HepG2 (cell line): ENCODE results near the gene HMGCS2. TPM values are rescaled to one million over a fixed set of nuclear protein-coding genes. Genes with fewer than 3 reads are reported as not detected.

Source experiments
- ATAC-seq: fragments of 200-7000 bp; cut with Tn5 transposase; 3 replicates; pipeline ENCODE4 v1.9.1; 2020; ENCODE audit warnings: mild to moderate bottlenecking, moderate library complexity
- BruUV-seq: library from RNA; stranded (reverse); fragments of 400-500 nt; replicated peaks from 2 replicates; lab custom pipeline; 2021; lab: Mats Ljungman, UMichigan
- CTCF ChIA-PET: fragments of 300-600 bp; formaldehyde crosslinking; extraction: SDS; loops from one replicate; lab custom pipeline; 2021; ENCODE audit warnings: low total read pairs, inconsistent platforms, low intra/inter-chr PET ratio; lab: Yijun Ruan, JAX
- POLR2A ChIA-PET: fragments of 350-600 bp; sonication (Branson Sonifier 250); formaldehyde crosslinking; loops from one replicate; lab custom pipeline; 2020; ENCODE audit warnings: antibody characterized with exemption, inconsistent platforms; lab: Yijun Ruan, JAX
- DNase-seq: peaks from one replicate; pipeline ENCODE4 v3.0.0-alpha.2; 2015; ENCODE audit warnings: low spot score
- FAIRE-seq: peaks from 3 replicates; lab custom pipeline; 2011; peaks lifted over from hg19 to GRCh38; lab: Jason Lieb, UNC
- H2AFZ ChIP-seq: one replicate; pipeline ENCODE4 v1.6.1; 2011; ENCODE audit warnings: low read length, inconsistent platforms
- H3K27ac ChIP-seq: fragments of 300-600 bp; 3 replicates; pipeline ENCODE4 v1.8.0; 2011; ENCODE audit warnings: mixed run types, mild to moderate bottlenecking, mixed read lengths, low read length, inconsistent platforms; ENCODE audit not compliant: insufficient read depth; ENCODE audit errors: extremely low read length
- H3K27me3 ChIP-seq, 2 experiments: fragments of 200-600 bp in 1 of 2; 2 replicates in 1 of 2; 3 replicates in 1 of 2; pipeline versions ENCODE4 v1.6.0 to v1.8.0; 2011; ENCODE audit warnings: low read length in 2 of 2, mild to moderate bottlenecking in 2 of 2, moderate library complexity in 2 of 2, inconsistent platforms in 1 of 2; ENCODE audit not compliant: insufficient read depth in 2 of 2, control insufficient read depth in 1 of 2
- H3K36me3 ChIP-seq, 2 experiments: fragments of 200-600 bp in 1 of 2; replicated peaks in 1 of 2; 2 replicates in 1 of 2; 3 replicates in 1 of 2; pipeline versions ENCODE4 v1.5.1 to v1.8.0; 2011; ENCODE audit warnings: low read length in 2 of 2, inconsistent platforms in 1 of 2; ENCODE audit not compliant: insufficient read depth in 2 of 2, control insufficient read depth in 1 of 2
- H3K4me1 ChIP-seq: 2 replicates; pipeline ENCODE4 v1.5.1; 2012; ENCODE audit warnings: low read length, inconsistent platforms; ENCODE audit not compliant: insufficient read depth
- H3K4me2 ChIP-seq: 2 replicates; pipeline ENCODE4 v1.6.0; 2011; ENCODE audit warnings: low read depth, low read length, inconsistent platforms
- H3K4me3 ChIP-seq, 3 experiments: fragments of 200-600 bp in 1 of 3; sonication (generic), shearing (Covaris generic) in 1 of 3; replicated peaks in 1 of 3; 2 replicates each; pipeline ENCODE4 v1.5.1; 2011 to 2016; ENCODE audit warnings: low read length in 3 of 3, inconsistent platforms in 2 of 3, low read depth in 2 of 3, mild to moderate bottlenecking in 2 of 3, control low read depth in 1 of 3, mixed read lengths in 1 of 3; ENCODE audit not compliant: insufficient read depth in 1 of 3
- H3K79me2 ChIP-seq: one replicate; pipeline ENCODE4 v1.6.1; 2011; ENCODE audit warnings: low read length, inconsistent platforms; ENCODE audit not compliant: insufficient read depth
- H3K9ac ChIP-seq: 2 replicates; pipeline ENCODE4 v1.6.0; 2011; ENCODE audit warnings: mild to moderate bottlenecking, low read depth, low read length, inconsistent platforms; ENCODE audit not compliant: insufficient read depth
- H3K9me3 ChIP-seq: 2 replicates; pipeline ENCODE4 v1.5.1; 2012; ENCODE audit warnings: mild to moderate bottlenecking, low read length
- H4K20me1 ChIP-seq: 2 replicates; pipeline ENCODE4 v1.6.0; 2011; ENCODE audit warnings: inconsistent platforms, mild to moderate bottlenecking, low read length, moderate library complexity; ENCODE audit not compliant: insufficient read depth
- ATF1 ChIP-seq: IDR thresholded peaks from 2 replicates; pipeline ENCODE4 v1.6.1; 2016; ENCODE audit warnings: mild to moderate bottlenecking, control low read depth
- CEBPB ChIP-seq: IDR thresholded peaks from 2 replicates; pipeline ENCODE4 v1.6.1; 2011; ENCODE audit warnings: low read depth, low read length, improper control_type of control experiment, borderline replicate concordance
- ELF4 ChIP-seq: sonication (generic); formaldehyde crosslinking; IDR thresholded peaks from 2 replicates; pipeline ENCODE4 v1.5.0; 2020; ENCODE audit warnings: missing genetic modification reagents, mild to moderate bottlenecking, moderate library complexity, borderline replicate concordance
- PHF5A ChIP-seq: IDR thresholded peaks from one replicate; pipeline ENCODE4 v1.6.1; 2018; ENCODE audit warnings: low read depth, missing genetic modification reagents; ENCODE audit not compliant: unreplicated experiment
- RARA ChIP-seq: IDR thresholded peaks from 2 replicates; pipeline ENCODE4 v1.6.1; 2016; ENCODE audit warnings: missing genetic modification reagents, missing compliant biosample characterization
- SAP130 ChIP-seq: IDR thresholded peaks from 2 replicates; pipeline ENCODE4 v1.6.1; 2016; ENCODE audit warnings: low read depth
- SIX4 ChIP-seq: sonication (generic); formaldehyde crosslinking; IDR thresholded peaks from 2 replicates; pipeline ENCODE4 v1.4.0; 2020; ENCODE audit warnings: missing genetic modification reagents
- SMAD9 ChIP-seq: sonication (generic); formaldehyde crosslinking; IDR thresholded peaks from 2 replicates; pipeline ENCODE4 v1.5.1; 2020; ENCODE audit warnings: mild to moderate bottlenecking, missing genetic modification reagents
- ZFP36L2 ChIP-seq: sonication (generic); formaldehyde crosslinking; IDR thresholded peaks from 2 replicates; pipeline ENCODE4 v1.4.0; 2020; ENCODE audit warnings: missing genetic modification reagents
- ZNF10 ChIP-seq: sonication (generic); formaldehyde crosslinking; IDR thresholded peaks from 2 replicates; pipeline ENCODE4 v1.4.0; 2020; ENCODE audit warnings: mild to moderate bottlenecking, low read depth, missing genetic modification reagents, borderline replicate concordance
- ZNF556 ChIP-seq: sonication (generic); formaldehyde crosslinking; IDR thresholded peaks from 2 replicates; pipeline ENCODE4 v1.4.0; 2020; ENCODE audit warnings: mild to moderate bottlenecking, missing genetic modification reagents, borderline replicate concordance
- ZNF557 ChIP-seq: sonication (generic); formaldehyde crosslinking; IDR thresholded peaks from 2 replicates; pipeline ENCODE4 v1.4.0; 2020; ENCODE audit warnings: missing genetic modification reagents
- ZNF619 ChIP-seq: sonication (generic); formaldehyde crosslinking; IDR thresholded peaks from 2 replicates; pipeline ENCODE4 v1.4.0; 2020; ENCODE audit warnings: mild to moderate bottlenecking, missing genetic modification reagents
- ZNF672 ChIP-seq: sonication (generic); formaldehyde crosslinking; IDR thresholded peaks from 2 replicates; pipeline ENCODE4 v1.8.1; 2022; ENCODE audit warnings: missing genetic modification reagents
- ZNF792 ChIP-seq: IDR thresholded peaks from 2 replicates; pipeline ENCODE4 v1.6.1; 2016
- WGBS: methylation state at CpG from one replicate; pipeline ENCODE4 v1.1.6; 2017; ENCODE audit warnings: low lambda C conversion rate; 5-methylcytosine and 5-hydroxymethylcytosine counted together
- in situ Hi-C: cut with HindIII; loops from 2 replicates; pipeline ENCODE4 v1.10.0; 2017; ENCODE audit warnings: low pct_unique_long_range_greater_than_20kb; ENCODE audit not compliant: extremely low pct_ligation_motif_present
- intact Hi-C: fragments of 100-400 bp; cut with micrococcal nuclease; formaldehyde crosslinking; loops from one replicate; pipeline ENCODE4 v1.10.0; 2022; ENCODE audit not compliant: unreplicated experiment
- polyA plus RNA-seq, 8 experiments: library from polyadenylated mRNA; depleted of rRNA in 3 of 8; stranded (reverse) in 7 of 8; unstranded in 1 of 8; fragments of >200 nt; fragmentation: Illumina TruSeq in 4 of 8; extraction: Trizol in 4 of 8; gene quantifications; 2 replicates each; pipeline versions ENCODE4 v1.2.1 to v1.2.3, GENCODE V29; 2011 to 2016; ENCODE audit warnings: low read depth in 4 of 8, missing spikeins in 1 of 8, mixed read lengths in 1 of 8; ENCODE audit not compliant: insufficient read depth in 1 of 8
- total RNA-seq, 5 experiments: library from RNA; depleted of rRNA; stranded (reverse); fragments of >200 nt; fragmentation: Illumina TruSeq; extraction: Trizol; gene quantifications; 2 replicates each; pipeline ENCODE4 v1.2.3, GENCODE V29; 2016; ENCODE audit warnings: low read depth in 1 of 5
- TF ChIP-seq, protein P1 (sequence below): sonication (generic); formaldehyde crosslinking; IDR thresholded peaks from 2 replicates; pipeline ENCODE4 v1.8.0; 2022; ENCODE audit warnings: missing genetic modification reagents, mild to moderate bottlenecking, moderate library complexity, borderline replicate concordance
- TF ChIP-seq, protein P2 (sequence below): sonication (generic); formaldehyde crosslinking; conservative IDR thresholded peaks from 2 replicates; pipeline ENCODE4 v1.8.1; 2023; ENCODE audit warnings: missing genetic modification reagents

The HMGCS2 gene
- total and polyA plus RNA-seq, 2 of the 13 experiments (the other 11 are each of a cell fraction or from before 2014, with no cell fraction given), result 0.44 to 1.5 TPM

- POLR2A ChIA-PET, result no interaction called here
- CTCF ChIA-PET, result no interaction called here
- no peak overlapping the region for H3K4me3 ChIP-seq
- H3K4me2 ChIP-seq, result no peak overlapping the region
- H4K20me1 ChIP-seq, result no peaks in the 10 kb centered on the region
- no peak overlapping the region for H3K9ac ChIP-seq
- in situ Hi-C loops (no loop called here), intact Hi-C loops (no loop called here)
- no peaks in the 10 kb centered on the region for H3K9me3 ChIP-seq
- peaks cover 2 to 13% of the 10 kb centered on the region in 2 experiments; a peak in 2 of 5 replicates for H3K27me3 ChIP-seq
- no peaks in the 10 kb centered on the region for H3K36me3 ChIP-seq
- peaks cover 56% of the 10 kb centered on the region for H3K4me1 ChIP-seq
- TF ChIP-seq ZNF619 (CRISPR knock-in tag) (no peak), SIX4 (CRISPR knock-in tag) (no peak), ZNF792 (CRISPR knock-in tag) (no peak), ZNF10 (CRISPR knock-in tag) (no peak), ZNF672 (CRISPR knock-in tag) (no peak), ELF4 (CRISPR knock-in tag) (no peak), ZFP36L2 (no peak), ZNF556 (no peak), CEBPB (no peak), ZNF557 (CRISPR knock-in tag) (no peak), PHF5A (CRISPR knock-in tag) (no peak), ATF1 (CRISPR knock-in tag) (no peak), SMAD9 (CRISPR knock-in tag) (no peak), SAP130 (CRISPR knock-in tag) (no peak), RARA (no peak)
- TF ChIP-seq, protein P1, sequence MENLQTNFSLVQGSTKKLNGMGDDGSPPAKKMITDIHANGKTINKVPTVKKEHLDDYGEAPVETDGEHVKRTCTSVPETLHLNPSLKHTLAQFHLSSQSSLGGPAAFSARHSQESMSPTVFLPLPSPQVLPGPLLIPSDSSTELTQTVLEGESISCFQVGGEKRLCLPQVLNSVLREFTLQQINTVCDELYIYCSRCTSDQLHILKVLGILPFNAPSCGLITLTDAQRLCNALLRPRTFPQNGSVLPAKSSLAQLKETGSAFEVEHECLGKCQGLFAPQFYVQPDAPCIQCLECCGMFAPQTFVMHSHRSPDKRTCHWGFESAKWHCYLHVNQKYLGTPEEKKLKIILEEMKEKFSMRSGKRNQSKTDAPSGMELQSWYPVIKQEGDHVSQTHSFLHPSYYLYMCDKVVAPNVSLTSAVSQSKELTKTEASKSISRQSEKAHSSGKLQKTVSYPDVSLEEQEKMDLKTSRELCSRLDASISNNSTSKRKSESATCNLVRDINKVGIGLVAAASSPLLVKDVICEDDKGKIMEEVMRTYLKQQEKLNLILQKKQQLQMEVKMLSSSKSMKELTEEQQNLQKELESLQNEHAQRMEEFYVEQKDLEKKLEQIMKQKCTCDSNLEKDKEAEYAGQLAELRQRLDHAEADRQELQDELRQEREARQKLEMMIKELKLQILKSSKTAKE, result no peak
- TF ChIP-seq, protein P2, sequence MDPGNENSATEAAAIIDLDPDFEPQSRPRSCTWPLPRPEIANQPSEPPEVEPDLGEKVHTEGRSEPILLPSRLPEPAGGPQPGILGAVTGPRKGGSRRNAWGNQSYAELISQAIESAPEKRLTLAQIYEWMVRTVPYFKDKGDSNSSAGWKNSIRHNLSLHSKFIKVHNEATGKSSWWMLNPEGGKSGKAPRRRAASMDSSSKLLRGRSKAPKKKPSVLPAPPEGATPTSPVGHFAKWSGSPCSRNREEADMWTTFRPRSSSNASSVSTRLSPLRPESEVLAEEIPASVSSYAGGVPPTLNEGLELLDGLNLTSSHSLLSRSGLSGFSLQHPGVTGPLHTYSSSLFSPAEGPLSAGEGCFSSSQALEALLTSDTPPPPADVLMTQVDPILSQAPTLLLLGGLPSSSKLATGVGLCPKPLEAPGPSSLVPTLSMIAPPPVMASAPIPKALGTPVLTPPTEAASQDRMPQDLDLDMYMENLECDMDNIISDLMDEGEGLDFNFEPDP (CRISPR knock-in tag), result no peak
- DNase-seq (no peak), FAIRE-seq (no peak), ATAC-seq (no peak)
- 17% methylated on average over 1 of the region's 1 CpG for WGBS
- no peak overlapping the region for H3K27ac ChIP-seq
- H2AFZ ChIP-seq, result no peak overlapping the region
- BruUV-seq, result no TSS peak
- no peaks in the 10 kb centered on the region for H3K79me2 ChIP-seq
Observed at GRCh38 chr1:119797162-119797561, 28.5 kb upstream of the HMGCS2 start.
